Skeletal muscle tissue (tissue), 4 donors: ENCODE results near the gene PPARD. TPM values are rescaled to one million over a fixed set of nuclear protein-coding genes. Genes with fewer than 3 reads are reported as not detected.
A peak's percentile ranks its signal among the peaks of the same experiment; 100 is the strongest.

Source experiments
- H3K27ac ChIP-seq: one replicate; pipeline ENCODE4 v1.7.0; 2013; ENCODE audit warnings: mild to moderate bottlenecking, low read depth, low read length, inconsistent platforms
- H3K27me3 ChIP-seq, 3 donors: one replicate each; pipeline ENCODE4 v1.7.0; 2013; ENCODE audit warnings: low read length in 3 of 3; ENCODE audit not compliant: control insufficient read depth in 3 of 3, insufficient read depth in 3 of 3
- H3K36me3 ChIP-seq, 3 donors: one replicate each; pipeline ENCODE4 v1.7.0; 2013; ENCODE audit warnings: low read length in 3 of 3; ENCODE audit not compliant: control insufficient read depth in 3 of 3, insufficient read depth in 3 of 3
- H3K4me1 ChIP-seq, 3 donors: one replicate each; pipeline ENCODE4 v1.7.0; 2013; ENCODE audit warnings: low read length in 3 of 3, mild to moderate bottlenecking in 3 of 3; ENCODE audit not compliant: control insufficient read depth in 3 of 3, insufficient read depth in 3 of 3
- H3K4me3 ChIP-seq, 3 donors: one replicate each; pipeline ENCODE4 v1.7.0; 2013; ENCODE audit warnings: low read length in 3 of 3
- H3K9ac ChIP-seq, 3 donors: one replicate each; pipeline ENCODE4 v1.7.0; 2013; ENCODE audit warnings: low read length in 3 of 3, mild to moderate bottlenecking in 3 of 3, moderate library complexity in 2 of 3, low read depth in 1 of 3
- H3K9me3 ChIP-seq, 3 donors: one replicate each; pipeline ENCODE4 v1.7.0; 2013; ENCODE audit warnings: low read length in 3 of 3; ENCODE audit not compliant: control insufficient read depth in 3 of 3
- total RNA-seq: library from RNA; depleted of rRNA; stranded (reverse); fragments of >200 nt; gene quantifications from one replicate; pipeline ENCODE4 v1.2.3, GENCODE V29; 2014
- donor health status: Osteomylitis.

Gene PPARD
- total RNA-seq, 1 donor from 2014 or later = 2.6 TPM

GRCh38 chr6:35312076-35312800 lies 30.1 kb upstream of the PPARD start:
- peaks cover 0 to 2% (median 0%) of the 10 kb centered on the region in 3 donors for H3K4me1 ChIP-seq
- no peak overlapping the region for H3K27ac ChIP-seq
- no peak overlapping the region for H3K9ac ChIP-seq

DNA sequence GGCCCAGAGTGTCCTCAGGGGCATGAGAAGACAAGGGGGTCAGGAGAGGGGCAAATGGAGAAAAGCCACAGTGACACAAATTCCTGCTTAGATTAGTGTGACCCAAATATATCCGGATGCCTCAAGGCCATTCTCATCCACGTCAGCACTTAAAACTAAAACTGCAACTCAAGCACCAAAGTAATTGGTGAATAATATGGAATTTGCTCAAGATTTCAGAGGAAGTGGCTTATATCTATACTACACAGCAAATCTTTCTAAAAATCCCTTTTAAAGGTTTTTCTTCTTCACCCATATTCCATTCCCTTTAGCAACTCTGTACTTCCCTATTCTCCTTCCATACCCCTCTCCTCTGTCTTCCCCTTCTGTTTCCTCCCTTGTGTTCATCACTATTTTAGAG lies 29.6 kb upstream of the PPARD start:
- no peaks in the 10 kb centered on the region for H3K9me3 ChIP-seq
- no peak overlapping the region for H3K27ac ChIP-seq
- peaks cover 0 to 8% (median 0%) of the 10 kb centered on the region in 3 donors for H3K27me3 ChIP-seq
- peaks cover 4 to 6% (median 6%) of the 10 kb centered on the region in 3 donors for H3K4me1 ChIP-seq
- no peak overlapping the region for H3K4me3 ChIP-seq
- no peak overlapping the region for H3K9ac ChIP-seq
- no peaks in the 10 kb centered on the region for H3K36me3 ChIP-seq

More at GRCh38 chr6:35312076-35312800, 30.1 kb upstream of the PPARD start:
- Histone ChIP-seq H3K27me3 (peaks cover 0 to 8% (median 0%) of the 10 kb centered on the region in 3 donors), H3K4me3 (no peak overlapping the region), H3K36me3 (no peaks in the 10 kb centered on the region), H3K9me3 (no peaks in the 10 kb centered on the region)

GRCh38 chr6:35317483-35318195 lies 24.7 kb upstream of the PPARD start:
- Histone ChIP-seq H3K27ac (no peak overlapping the region), H3K4me3 (peak overlapping the region; percentile 67 to 79 (median 78)), H3K36me3 (no peaks in the 10 kb centered on the region), H3K27me3 (no peaks in the 10 kb centered on the region), H3K9me3 (no peaks in the 10 kb centered on the region), H3K9ac (peak overlapping the region; percentile 73 to 84 (median 76)), H3K4me1 (peaks cover 13 to 15% (median 13%) of the 10 kb centered on the region in 3 donors)

GRCh38 chr6:35318196-35319171 lies 23.9 kb upstream of the PPARD start:
- no peaks in the 10 kb centered on the region for H3K36me3 ChIP-seq
- H3K4me1 ChIP-seq = peaks cover 13 to 15% (median 13%) of the 10 kb centered on the region in 3 donors
- peak overlapping the region; percentile 73 to 84 (median 76) for H3K9ac ChIP-seq
- H3K4me3 ChIP-seq = peak overlapping the region; percentile 67 to 79 (median 78)
- H3K9me3 ChIP-seq = no peaks in the 10 kb centered on the region
- no peaks in the 10 kb centered on the region for H3K27me3 ChIP-seq
- peak overlapping the region; percentile 25 for H3K27ac ChIP-seq

DNA sequence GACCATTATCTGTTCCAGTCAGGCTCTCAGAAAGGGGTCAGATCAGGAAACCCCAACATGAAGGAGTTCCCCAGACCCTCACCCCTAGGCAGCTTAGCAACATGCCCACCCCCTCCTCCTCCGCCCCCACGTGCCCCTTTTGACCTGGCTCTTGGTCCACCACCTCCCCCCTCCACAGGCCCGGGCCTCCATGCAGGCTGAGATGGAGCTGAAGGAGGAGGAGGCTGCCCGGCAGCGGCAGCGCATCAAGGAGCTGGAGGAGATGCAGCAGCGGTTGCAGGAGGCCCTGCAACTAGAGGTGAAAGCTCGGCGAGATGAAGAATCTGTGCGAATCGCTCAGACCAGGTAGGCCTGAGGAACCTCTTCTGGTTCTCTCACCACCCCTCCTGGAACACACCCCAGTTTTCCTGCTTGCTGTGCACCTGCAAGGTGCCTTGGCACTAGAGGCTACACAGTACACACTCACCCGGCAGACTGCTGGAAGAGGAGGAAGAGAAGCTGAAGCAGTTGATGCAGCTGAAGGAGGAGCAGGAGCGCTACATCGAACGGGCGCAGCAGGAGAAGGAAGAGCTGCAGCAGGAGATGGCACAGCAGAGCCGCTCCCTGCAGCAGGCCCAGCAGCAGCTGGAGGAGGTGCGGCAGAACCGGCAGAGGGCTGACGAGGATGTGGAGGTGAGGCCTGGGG lies 22.9 kb upstream of the PPARD start:
- H3K36me3 ChIP-seq = no peaks in the 10 kb centered on the region
- peaks cover 13 to 15% (median 13%) of the 10 kb centered on the region in 3 donors for H3K4me1 ChIP-seq
- no peak overlapping the region for H3K4me3 ChIP-seq
- H3K9me3 ChIP-seq = no peaks in the 10 kb centered on the region
- no peak overlapping the region for H3K27ac ChIP-seq
- H3K9ac ChIP-seq = no peak overlapping the region
- no peaks in the 10 kb centered on the region for H3K27me3 ChIP-seq

DNA sequence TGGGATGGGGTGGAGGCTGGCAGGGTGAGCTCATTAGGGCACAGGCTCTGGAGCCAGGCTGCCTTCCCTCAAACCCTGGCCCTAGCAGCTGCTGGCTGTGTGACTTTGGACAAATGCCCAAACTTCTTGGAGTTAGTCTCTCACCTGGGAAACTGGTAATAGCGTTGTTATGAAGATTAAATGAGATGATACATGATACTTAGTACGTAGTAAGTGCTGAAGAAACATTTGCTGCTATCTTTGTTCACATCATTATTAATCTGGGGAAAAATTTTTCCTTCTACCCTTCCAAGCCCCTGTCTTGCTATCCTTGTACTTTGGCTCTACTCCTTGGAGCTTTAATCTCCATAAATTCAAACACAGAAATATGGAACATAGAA lies 22.3 kb upstream of the PPARD start:
- Histone ChIP-seq H3K4me3 (no peak overlapping the region), H3K9me3 (no peaks in the 10 kb centered on the region), H3K9ac (no peak overlapping the region), H3K4me1 (peaks cover 13 to 15% (median 13%) of the 10 kb centered on the region in 3 donors), H3K27me3 (no peaks in the 10 kb centered on the region), H3K27ac (no peak overlapping the region), H3K36me3 (no peaks in the 10 kb centered on the region)

DNA sequence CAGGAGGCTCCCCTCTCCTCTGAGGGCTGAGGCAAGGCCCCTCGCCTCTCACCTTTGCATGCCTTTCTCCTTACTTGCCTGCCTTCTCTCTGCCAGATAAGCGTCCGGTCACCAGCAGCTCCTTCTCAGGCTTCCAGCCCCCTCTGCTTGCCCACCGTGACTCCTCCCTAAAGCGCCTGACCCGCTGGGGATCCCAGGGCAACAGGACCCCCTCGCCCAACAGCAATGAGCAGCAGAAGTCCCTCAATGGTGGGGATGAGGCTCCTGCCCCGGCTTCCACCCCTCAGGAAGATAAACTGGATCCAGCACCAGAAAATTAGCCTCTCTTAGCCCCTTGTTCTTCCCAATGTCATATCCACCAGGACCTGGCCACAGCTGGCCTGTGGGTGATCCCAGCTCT lies 21.3 kb upstream of the PPARD start:
- H3K27me3 ChIP-seq = no peaks in the 10 kb centered on the region
- H3K9ac ChIP-seq = no peak overlapping the region
- no peaks in the 10 kb centered on the region for H3K36me3 ChIP-seq
- H3K27ac ChIP-seq = no peak overlapping the region
- H3K4me3 ChIP-seq = no peak overlapping the region
- no peaks in the 10 kb centered on the region for H3K9me3 ChIP-seq
- peaks cover 13 to 15% (median 13%) of the 10 kb centered on the region in 3 donors for H3K4me1 ChIP-seq

DNA sequence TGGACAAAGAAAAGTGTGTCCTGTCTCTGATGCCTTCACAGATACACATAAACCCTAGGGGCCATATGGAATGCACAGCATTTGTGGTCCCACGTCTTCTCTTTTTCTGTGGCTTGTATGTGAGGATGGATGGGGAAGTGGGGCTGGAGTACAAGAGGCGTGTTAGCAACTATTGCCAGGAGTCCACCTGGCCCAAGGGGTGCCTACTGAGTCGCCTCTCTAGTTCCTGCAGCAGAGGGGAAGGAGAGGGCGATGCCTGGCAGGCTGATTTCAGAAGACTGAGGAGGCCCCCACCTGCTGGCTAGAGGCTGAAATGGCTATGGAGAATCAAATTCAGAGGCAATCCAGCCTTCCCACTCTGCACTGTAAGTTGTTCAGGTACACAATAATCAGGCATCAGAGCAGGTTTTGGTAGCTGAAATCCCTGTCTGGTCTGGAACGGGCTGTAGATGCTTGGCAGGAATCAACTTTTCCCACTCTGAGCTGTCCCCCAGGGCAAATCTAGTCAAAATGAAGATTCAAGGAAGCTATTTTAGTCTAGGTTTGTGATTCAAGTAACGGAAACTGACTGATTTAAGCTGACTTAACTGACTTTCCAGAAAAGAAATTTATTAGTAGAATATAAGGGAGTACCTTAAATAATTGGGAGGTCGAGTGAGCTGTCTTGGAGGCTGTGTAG lies 14.9 kb upstream of the PPARD start:
- Histone ChIP-seq H3K9me3 (no peaks in the 10 kb centered on the region), H3K27me3 (peaks cover 0 to 3% (median 0%) of the 10 kb centered on the region in 3 donors), H3K4me3 (no peak overlapping the region), H3K4me1 (peaks cover 0 to 6% (median 0%) of the 10 kb centered on the region in 3 donors), H3K27ac (no peak overlapping the region), H3K36me3 (no peaks in the 10 kb centered on the region), H3K9ac (no peak overlapping the region)
